Anterior cingulate cortex (tissue), 58 donors: ENCODE data around the gene FFAR3.

Experiments
- DNase-seq, 58 donors: peaks; one replicate each; lab custom pipeline; 2025; lab: John Stamatoyannopoulos, UW

FFAR3 gene

DNA sequence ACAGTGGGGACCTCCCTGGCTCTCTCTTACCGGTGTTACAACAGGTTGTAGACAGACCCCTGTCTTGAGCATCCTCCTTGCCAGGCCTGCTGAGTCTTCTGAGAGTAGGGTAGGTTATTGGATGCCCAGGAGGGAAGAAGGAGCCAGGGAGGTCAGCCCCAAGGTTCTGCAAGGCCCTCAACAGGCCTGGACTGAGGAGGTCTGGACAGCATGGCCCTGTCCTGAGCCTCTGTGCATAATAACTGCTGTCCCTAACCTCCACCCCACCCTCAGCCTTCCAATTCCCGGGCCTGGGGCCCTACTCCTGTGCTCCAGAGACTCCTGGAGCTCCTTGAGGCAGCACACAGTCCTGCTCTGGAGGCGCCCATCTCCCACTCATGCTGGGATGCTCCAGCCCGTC lies 28.9 kb upstream of the FFAR3 start:
- no peak for DNase-seq

DNA sequence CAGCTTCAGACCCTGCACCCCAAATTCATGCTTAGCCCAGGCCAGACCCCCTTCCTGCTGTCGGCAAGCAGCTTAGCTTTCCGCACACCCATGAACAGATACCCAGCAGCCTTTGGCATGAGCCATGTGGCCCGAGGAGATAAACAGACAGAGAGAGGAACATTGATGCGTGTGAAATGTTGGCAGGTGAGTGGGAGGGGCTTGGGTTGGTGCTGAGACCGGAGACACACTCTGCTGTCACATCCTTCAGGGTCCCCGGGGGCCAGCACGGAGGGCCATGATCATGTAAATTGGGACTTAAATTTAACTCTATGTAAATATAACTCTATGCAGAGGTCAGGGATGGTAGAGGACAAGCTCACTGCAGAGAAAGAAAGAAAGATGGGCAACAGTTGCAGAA lies 27.8 kb upstream of the FFAR3 start:
- DNase-seq = no peak

DNA sequence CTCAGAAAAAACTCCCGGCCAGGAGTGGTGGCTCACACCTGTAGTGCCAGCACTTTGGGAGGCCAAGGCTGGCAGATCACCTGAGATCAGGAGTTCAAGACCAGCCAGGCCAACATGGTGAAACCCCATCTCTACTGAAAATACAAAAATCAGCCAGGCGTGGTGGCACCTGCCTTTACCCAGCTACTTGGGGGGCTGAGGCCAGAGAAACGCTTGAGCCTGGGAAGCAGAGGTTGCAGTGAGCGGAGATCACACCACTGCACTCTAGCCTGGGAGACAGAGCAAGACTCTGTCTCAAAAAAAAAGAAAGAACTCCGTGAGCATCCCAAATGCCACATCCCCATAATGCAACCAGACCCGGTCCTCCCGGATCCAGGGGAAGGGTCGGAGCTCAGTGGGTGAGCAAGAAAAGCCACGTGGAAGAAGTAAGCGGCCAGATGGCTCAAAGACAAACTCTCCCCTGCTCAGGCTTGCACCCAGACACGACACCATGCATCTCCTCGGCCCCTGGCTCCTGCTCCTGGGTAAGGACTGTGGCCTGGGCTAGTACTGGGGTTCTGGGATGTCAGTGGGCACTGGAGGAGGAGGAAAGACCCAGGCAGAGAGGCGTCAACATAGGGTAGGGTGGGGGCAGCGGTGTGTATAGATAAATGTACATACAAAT lies 26.6 kb upstream of the FFAR3 start:
- no peak for DNase-seq

DNA sequence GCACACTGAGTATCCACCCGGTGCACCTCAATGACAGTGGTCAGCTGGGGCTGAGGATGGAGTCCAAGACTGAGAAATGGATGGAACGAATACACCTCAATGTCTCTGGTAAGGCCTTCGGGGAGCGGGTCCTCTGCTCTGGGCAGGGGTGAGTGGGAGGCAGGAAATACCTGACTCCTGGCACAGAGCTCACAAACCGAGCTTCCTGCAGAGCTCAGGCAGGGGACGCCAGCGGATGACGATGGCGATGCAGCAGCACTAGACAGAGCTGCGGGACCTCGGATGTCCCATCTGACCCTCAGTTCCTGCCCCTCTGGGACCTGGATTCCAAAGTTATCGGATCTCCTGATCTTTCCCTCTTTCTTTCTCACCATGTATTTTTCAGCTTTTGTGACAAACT lies 25.4 kb upstream of the FFAR3 start:
- DNase-seq = no peak

DNA sequence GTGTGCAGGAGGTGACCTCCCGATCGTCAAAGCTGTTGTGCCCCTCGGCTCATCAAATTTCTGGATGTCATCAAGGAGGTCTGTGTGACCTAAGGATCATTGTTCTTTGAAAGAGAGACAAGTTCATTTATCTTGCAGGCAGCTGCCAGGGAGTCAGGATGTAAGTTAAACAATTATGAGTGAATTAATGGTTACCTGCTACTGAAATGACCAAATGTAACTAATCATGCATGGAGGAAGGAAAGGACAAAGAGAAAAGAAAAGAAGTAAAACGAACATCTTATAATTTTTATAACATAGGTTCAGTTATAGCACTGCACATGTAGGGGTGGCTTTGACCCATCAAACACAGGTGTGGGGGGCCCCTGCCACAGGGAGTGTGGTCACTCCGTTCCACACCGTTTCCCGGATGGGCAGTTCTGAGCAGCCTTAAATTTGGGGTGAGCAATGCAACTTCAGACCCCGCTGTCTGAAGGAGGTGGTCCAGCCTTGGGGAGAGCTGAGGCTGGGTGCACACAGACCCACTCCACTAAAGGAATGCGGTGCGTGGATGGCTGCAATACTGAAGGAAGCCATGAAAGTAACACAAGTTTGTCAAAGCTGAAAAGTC lies 24.0 kb upstream of the FFAR3 start:
- no peak for DNase-seq

DNA sequence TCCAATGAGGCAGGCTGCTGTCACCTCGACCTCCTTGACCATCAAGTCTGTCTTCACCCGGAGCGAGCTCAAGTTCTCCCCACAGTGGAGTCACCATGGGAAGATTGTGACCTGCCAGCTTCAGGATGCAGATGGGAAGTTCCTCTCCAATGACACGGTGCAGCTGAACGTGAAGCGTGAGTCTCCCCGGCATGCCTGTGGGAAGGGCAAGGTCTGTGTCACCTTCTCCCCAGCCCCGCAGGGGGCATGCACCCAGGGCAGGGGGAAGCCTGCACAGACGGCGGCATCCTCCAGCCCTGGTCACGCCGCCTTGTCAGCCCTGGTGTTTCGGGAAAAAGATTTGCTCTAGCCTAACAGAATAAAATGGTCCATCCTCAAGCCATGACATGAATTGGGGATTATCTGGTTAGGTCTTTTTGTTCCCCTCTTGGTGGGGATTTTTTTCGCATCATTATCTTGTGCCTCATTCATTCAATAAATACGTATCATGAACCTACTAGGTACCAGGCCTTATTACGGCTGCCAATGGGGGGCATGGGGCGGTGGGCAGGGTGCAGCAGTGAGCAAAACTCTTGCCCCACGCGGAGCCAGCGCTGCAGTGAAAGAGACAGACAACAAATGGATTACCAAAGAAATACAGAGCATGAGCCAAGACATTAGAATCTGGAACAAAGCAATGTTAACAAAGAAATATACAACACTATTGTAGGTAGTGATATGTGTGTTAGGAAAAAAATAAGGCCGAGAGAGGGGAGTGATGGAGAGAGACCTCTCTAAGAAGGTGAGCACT lies 21.9 kb upstream of the FFAR3 start:
- DNase-seq = no peak

DNA sequence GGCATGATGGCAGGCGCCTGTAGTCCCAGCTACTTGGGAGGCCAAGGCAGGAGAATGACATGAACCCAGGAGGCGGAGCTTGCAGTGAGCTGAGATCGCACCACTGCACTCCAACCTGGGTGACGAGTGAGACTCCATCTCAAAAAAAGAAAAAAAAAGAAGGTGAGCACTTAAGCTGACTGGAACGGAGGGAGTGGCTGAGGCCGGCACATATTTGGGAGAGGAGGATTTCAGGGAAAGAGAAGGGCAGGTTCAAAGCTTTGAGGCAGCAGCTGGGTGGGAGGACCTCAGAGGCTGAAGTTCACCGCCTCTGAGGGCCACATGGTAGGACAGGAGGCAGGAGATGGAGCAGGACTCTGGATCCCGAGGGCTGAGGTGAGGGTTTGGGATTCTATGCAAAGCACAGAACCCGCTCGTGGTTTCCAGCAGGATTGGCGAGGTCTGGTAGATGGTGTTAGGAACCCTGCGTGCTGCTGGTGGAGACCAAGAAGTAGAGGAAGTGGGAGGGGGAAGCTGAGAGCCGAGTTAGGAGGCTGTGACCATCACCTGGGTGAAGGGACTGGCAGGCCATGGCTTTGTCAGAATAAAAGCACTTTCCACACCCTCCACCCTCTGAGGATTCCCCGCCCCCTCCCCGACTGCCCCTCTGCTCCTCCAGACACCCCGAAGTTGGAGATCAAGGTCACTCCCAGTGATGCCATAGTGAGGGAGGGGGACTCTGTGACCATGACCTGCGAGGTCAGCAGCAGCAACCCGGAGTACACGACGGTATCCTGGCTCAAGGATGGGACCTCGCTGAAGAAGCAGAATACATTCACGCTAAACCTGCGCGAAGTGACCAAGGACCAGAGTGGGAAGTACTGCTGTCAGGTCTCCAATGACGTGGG lies 20.9 kb upstream of the FFAR3 start:
- no peak for DNase-seq

DNA sequence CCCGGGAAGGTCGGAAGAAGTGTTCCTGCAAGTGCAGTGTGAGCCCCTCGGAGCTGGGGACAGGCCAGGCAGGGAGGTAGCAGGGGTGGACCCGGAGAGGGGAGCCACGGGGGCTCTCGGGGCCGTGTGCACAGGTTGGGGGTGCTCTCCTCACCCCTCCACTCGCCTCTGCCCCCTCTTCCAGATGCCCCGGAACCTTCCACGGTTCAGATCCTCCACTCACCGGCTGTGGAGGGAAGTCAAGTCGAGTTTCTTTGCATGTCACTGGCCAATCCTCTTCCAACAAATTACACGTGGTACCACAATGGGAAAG lies 20.3 kb upstream of the FFAR3 start:
- DNase-seq = no peak

DNA sequence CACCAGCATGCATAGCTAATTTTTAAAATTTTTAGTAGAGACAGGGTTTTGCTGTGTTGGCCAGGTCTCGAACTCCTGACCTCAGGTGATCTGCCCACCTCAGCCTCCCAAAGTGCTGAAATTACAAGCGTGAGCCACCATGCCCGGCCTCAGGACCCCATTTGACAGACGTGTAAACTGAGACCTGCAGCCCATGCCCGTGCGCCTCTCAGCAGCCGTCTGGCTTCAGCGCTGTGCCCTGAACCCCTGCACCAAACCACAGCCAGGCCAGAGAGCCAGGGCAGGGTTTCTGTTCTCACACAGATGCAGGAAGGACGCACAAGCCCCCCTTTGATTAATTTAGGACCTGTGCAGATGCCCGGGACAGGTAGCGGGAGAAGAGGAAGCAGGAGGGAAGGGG lies 17.8 kb upstream of the FFAR3 start:
- DNase-seq = no peak

DNA sequence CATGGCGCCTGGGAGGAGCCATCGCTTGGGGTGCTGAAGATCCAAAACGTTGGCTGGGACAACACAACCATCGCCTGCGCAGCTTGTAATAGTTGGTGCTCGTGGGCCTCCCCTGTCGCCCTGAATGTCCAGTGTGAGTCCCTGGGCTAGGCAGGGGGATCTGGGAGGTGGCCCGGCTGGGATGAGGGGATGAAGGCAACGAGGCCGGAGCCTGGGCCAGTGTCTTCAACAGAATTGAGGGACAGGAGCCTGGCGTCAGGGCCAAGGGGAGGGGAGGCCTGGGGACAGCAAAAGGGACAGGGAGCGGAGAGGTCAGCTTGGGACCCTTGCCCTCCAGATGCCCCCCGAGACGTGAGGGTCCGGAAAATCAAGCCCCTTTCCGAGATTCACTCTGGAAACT lies 17.3 kb upstream of the FFAR3 start:
- no peak for DNase-seq

DNA sequence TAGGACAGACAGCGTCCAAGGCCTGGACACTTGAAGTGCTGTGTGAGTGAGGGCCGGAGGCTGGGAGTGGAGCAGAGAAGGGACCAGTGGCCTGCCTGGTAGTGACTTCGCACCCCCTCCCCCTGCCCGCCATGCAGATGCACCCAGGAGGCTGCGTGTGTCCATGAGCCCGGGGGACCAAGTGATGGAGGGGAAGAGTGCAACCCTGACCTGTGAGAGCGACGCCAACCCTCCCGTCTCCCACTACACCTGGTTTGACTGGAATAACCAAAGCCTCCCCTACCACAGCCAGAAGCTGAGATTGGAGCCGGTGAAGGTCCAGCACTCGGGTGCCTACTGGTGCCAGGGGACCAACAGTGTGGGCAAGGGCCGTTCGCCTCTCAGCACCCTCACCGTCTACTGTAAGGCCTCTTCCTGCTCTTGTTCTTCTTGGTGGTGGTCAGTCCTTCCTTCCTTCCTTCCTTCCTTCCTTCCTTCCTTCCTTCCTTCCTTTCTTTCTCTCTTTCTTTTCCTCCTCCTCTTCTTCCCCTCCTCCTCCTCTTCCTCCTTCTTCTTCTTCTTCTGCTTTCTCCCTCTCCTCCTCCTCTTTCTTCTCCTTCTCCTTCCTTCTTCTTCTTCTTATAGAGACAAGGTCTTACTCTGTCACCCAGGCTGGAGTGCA lies 16.6 kb upstream of the FFAR3 start:
- DNase-seq = no peak

DNA sequence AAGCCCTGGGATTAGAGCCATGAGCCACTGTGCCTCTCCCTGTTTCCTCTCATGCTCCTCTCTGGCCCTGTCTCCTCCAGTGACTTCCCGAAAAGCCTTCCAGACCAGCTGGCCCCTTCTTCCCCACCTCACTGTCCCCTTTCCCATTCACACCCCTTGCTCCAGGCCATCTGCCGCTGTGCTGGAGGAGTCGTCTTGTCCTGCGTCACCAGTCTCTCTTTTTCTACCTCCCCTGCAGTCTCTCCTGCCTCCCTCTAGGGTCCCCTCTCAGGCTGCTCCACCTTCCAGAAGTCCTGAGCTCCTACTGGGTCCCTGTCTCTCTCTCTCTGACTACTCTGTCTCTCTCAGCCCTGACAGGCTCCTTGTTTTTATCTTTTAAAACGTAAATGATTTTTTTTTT lies 15.8 kb upstream of the FFAR3 start:
- DNase-seq = no peak

DNA sequence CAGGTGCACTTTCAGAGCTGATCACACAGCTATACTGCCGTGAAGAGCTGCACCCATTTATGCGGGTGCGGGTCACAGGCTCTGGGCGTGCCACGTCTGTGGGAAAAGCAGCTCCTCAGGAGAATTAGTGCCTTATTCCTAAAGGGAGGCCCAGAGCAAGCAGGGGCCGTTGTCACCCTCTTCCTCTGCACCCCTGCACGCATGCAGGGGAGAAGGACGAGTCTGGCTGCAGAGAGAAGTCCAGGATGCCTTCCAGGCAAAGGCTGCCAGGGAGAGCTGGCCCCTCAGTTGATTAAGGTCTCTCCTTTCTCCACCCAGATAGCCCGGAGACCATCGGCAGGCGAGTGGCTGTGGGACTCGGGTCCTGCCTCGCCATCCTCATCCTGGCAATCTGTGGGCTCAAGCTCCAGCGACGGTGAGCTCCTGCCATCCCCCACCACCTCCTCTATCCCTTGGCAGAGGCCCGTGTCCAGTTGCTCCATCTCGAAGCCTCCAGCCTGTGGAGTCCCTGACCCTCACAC lies 13.7 kb upstream of the FFAR3 start:
- DNase-seq = no peak

DNA sequence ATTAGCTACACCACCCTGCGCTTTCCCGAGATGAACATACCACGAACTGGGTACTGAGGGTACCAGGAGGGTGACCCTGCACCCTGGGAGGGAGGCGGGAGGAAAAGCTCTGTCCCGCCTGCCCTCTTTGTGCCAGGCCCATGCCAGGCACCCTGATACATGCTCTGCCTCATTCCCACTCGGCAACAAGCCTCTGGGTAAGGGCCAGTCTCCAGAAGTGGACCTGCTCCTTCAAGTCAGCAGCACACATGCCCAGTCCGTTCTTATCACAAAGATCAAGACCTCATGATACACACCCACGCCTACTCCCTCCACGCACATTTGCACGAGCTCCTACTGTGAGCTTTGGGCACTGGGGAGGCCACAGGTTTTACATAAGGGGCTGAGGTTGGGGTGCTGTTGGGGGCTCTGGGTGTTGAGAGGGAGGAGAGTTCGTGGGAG lies 12.6 kb upstream of the FFAR3 start:
- no peak for DNase-seq

DNA sequence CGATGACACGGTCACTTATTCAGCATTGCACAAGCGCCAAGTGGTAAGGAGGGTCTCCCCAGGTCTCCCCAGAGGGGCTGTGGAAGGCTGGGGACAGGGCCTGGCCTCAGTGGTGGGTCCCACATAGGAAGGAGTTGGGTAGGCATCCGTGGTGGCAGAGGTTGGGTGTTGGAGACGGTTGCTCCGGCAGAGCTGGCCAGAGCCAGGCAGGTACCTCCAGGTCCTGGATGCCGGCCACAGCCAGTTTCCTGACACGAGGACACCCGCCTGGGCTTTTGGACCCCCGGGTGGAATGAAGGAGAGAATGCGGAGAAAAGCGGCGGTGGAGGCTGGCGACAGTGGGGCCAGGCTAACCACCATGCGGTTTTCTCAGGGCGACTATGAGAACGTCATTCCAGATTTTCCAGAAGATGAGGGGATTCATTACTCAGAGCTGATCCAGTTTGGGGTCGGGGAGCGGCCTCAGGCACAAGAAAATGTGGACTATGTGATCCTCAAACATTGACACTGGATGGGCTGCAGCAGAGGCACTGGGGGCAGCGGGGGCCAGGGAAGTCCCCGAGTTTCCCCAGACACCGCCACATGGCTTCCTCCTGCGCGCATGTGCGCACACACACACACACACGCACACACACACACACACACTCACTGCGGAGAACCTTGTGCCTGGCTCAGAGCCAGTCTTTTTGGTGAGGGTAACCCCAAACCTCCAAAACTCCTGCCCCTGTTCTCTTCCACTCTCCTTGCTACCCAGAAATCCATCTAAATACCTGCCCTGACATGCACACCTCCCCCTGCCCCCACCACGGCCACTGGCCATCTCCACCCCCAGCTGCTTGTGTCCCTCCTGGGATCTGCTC lies 11.8 kb upstream of the FFAR3 start:
- DNase-seq = no peak

DNA sequence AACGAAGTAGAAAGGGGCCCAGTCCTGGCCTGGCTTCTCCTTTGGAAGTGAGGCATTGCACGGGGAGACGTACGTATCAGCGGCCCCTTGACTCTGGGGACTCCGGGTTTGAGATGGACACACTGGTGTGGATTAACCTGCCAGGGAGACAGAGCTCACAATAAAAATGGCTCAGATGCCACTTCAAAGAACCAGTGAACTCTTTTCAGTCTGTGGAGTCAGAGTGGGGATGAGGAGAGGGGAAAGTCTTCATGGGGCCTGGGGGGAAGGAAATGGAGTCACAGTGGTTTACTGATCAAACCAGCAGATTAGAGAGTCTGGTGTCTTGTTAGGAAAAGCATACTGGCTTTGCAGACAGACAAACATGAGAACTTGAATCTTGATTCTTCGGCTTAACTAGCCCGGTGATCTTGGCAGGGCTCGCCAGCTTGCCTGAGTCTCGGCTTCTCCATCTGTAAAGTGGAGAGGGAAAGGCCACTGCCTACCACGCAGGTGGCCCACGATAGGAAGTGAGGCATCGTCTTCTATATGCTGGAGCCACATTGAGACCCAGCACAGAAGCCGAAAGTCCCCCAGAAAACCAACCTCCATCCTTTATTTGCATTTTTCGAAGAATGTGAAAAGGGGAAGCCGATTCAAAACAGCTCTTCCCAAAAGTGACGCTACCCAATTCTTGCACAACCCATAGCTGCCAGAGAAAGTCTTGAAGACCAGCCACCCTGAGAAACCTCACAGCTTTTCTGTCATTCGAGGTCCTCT lies 10.9 kb upstream of the FFAR3 start, which contains the start of gene FFAR1:
FFAR1 (plus strand) TSS at position 732 of the 759 bp plus-strand sequence. CDS start 3,650 bp downstream, outside the sequence.
- peak in 4 of 58 donors; percentile 1 to 15 (median 5) for DNase-seq

DNA sequence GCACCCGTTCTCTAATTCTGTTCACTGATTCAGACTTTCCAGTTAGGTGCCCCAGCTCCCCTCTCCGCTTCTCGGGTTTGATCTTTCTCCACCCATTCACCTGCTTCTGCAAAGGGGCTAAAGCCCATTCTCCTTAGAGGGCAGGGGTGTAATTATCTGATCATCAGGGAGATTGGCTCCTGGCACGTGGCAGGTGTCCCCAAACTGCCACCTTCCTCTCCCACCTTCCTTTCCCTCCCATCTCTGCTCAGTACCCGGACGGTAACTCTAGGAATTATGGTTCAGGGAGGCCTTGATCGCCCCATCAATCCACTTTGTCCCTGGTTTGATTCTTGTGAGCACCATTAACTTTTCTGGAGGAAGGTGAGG lies 10.3 kb upstream of the FFAR3 start:
- no peak for DNase-seq

DNA sequence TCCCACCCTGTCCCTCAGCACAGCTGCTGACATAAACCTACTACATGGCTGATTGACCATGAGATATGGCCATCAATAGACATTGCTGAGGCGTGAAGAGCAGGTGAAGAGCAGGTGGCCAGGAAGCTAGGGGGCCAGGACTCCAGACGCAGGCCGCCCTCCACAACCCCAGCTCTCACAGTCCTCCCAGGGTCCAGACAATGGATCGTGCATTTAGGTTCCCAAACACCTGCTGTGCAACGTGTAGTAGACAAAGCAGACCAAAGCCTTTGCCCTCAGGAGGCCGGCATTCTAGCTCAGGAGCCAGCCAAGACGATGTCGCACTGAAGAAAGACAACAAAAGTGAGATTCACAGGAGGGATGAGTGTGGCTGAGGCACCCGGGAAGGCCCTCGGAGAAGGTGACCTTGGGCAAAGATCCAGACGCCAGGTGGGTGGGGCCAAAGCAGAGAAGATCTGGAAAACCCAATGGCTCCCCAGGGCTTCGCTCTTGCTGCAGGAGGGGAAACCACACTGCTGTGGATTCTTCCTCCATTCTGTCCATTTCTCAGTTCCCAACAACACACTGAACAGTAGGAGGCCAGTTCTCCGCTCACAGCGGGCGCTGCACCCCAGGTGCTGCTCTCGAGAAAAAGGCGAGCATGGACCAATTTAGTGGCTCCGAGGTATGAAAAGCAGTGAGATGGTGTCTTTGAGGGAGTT lies 9.2 kb upstream of the FFAR3 start:
- DNase-seq = no peak
